ENCODE data around the gene ACAP1. TPM values are rescaled to one million over a fixed set of nuclear protein-coding genes. Genes with fewer than 3 reads are reported as not detected.

Gene ACAP1
- total RNA-seq, 3 donors from 2014 or later, result 3.4 to 6.6 (median 5.2) TPM

DNA sequence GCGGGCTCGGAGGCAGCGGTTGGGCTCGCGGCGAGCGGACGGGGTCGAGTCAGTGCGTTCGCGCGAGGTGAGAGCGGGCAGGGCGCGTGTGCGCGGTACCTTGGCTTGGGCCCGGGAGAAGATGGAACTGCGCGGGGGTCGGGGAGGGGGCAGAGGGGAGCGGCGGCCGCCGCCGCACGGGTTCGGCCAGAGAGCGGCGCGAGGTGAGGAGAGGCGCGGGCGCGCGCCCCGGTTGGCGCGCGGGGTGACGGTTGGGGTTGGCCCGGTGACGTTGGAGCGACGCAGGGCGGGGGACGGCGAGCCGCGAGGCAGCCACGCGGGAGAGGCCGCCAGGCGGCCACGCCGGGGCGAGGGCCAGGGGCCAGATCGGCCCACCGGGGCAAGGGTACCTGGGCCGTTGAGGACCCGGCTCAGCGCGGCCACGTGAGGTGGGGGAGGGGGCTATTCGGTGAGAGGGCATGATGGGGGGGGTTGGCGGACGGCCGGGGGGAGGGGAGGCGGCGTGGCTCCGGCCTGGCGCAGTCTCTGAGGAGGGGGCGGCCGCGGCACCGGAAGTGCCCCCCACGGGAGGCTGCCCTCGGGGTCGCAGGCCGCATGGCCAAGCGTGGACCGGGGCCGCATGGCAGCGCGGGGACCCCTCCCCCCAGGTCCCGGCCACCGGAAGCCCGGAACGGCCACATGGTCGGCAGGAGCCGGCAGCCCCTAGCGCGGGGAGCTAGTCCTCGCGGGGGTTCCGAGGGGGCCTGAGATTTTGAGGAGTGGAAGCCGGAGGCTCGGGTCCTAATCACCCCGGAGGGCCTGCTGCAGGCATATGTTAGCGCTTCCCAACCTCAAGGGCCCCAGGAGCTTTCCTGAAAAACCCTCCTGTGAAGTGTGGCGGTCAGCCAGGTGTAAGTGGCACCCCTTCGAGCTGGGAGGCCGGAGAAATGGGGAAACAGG is 28.4 kb upstream of the ACAP1 start:
- peak overlapping the region; percentile 98 to 99 for H3K27ac ChIP-seq
- intact Hi-C loops (cut with DNase I; ENCODE audit: low total_unique reads), result loop anchor here (2.0 to 5.0 kb wide), 2 partner anchors 45 to 249 kb away; partner anchors contain the start of genes CLDN7 and TNFSF13
- no peaks in the 10 kb centered on the region for H3K27me3 ChIP-seq
- H3K4me1 ChIP-seq, result peaks cover 5 to 19% of the 10 kb centered on the region in 2 donors
- peak in 1 of 2 donors; percentile 41 for DNase-seq (ENCODE audit: low spot score in 2 of 2)
- no peak for TF ChIP-seq POLR2A (IDR thresholded peaks at IDR 0.05)
- TF ChIP-seq, protein P1, sequence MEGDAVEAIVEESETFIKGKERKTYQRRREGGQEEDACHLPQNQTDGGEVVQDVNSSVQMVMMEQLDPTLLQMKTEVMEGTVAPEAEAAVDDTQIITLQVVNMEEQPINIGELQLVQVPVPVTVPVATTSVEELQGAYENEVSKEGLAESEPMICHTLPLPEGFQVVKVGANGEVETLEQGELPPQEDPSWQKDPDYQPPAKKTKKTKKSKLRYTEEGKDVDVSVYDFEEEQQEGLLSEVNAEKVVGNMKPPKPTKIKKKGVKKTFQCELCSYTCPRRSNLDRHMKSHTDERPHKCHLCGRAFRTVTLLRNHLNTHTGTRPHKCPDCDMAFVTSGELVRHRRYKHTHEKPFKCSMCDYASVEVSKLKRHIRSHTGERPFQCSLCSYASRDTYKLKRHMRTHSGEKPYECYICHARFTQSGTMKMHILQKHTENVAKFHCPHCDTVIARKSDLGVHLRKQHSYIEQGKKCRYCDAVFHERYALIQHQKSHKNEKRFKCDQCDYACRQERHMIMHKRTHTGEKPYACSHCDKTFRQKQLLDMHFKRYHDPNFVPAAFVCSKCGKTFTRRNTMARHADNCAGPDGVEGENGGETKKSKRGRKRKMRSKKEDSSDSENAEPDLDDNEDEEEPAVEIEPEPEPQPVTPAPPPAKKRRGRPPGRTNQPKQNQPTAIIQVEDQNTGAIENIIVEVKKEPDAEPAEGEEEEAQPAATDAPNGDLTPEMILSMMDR (IDR thresholded peaks at IDR 0.05), result peak in 1 of 3 donors; percentile 10
- peak in 1 of 3 donors; percentile 7 for TF ChIP-seq POLR2AphosphoS5 (IDR thresholded peaks at IDR 0.05)
- peak overlapping the region; percentile 81 to 98 (median 98) for H3K4me3 ChIP-seq
- H3K9me3 ChIP-seq, result no peaks in the 10 kb centered on the region
- H3K36me3 ChIP-seq, result no peaks in the 10 kb centered on the region

- Histone ChIP-seq H3K27ac (peak overlapping the region; percentile 98 to 99), H3K4me3 (peak overlapping the region; percentile 81 to 98 (median 98)), H3K27me3 (no peaks in the 10 kb centered on the region), H3K9me3 (no peaks in the 10 kb centered on the region), H3K36me3 (no peaks in the 10 kb centered on the region), H3K4me1 (peaks cover 5 to 22% of the 10 kb centered on the region in 2 donors)
- DNase-seq (ENCODE audit: low spot score in 2 of 2), result peak; percentile 74 to 85
- intact Hi-C loops (cut with DNase I; ENCODE audit: low total_unique reads), result loop anchor here (5.0 kb wide), 1 partner anchor 248 kb away; the partner anchor contains the start of gene TNFSF13
- TF ChIP-seq, protein P1 (IDR thresholded peaks at IDR 0.05), result no peak
- TF ChIP-seq POLR2A (IDR thresholded peaks at IDR 0.05) (no peak), POLR2AphosphoS5 (IDR thresholded peaks at IDR 0.05) (peak in 1 of 3 donors; percentile 11)
Measured at GRCh38 chr17:7308625-7309433, 27.5 kb upstream of the ACAP1 start.

DNA sequence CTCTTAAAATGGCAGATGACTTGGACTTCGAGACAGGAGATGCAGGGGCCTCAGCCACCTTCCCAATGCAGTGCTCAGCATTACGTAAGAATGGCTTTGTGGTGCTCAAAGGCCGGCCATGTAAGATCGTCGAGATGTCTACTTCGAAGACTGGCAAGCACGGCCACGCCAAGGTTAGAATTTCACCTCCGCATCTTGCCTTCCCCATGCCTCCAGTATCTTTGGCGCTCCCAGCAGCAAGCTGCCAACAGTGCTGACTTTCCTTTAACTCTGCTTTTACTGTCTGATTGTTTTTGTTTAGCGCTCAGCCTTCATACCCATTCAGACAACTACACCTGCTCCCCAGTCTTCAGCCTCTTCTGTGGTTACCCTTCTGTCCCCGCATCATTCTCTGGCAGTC is 26.7 kb upstream of the ACAP1 start:
- intact Hi-C loops (cut with DNase I; ENCODE audit: low total_unique reads), result loop anchor here (5.0 kb wide), 1 partner anchor 248 kb away; the partner anchor contains the start of gene TNFSF13
- peaks cover 5 to 30% of the 10 kb centered on the region in 2 donors for H3K4me1 ChIP-seq

GRCh38 chr17:7311110-7311705 is 25.1 kb upstream of the ACAP1 start:
- peaks cover 5 to 30% of the 10 kb centered on the region in 2 donors for H3K4me1 ChIP-seq
- intact Hi-C loops (cut with DNase I; ENCODE audit: low total_unique reads), result no loop called here
- no peaks in the 10 kb centered on the region for H3K9me3 ChIP-seq
- no peak overlapping the region for H3K4me3 ChIP-seq
- H3K36me3 ChIP-seq, result no peaks in the 10 kb centered on the region
- no peak overlapping the region for H3K27ac ChIP-seq
- TF ChIP-seq, protein P1 (IDR thresholded peaks at IDR 0.05), result no peak
- TF ChIP-seq POLR2A (IDR thresholded peaks at IDR 0.05), result no peak
- TF ChIP-seq POLR2AphosphoS5 (IDR thresholded peaks at IDR 0.05), result no peak
- no peaks in the 10 kb centered on the region for H3K27me3 ChIP-seq
- no peak for DNase-seq (ENCODE audit: low spot score in 2 of 2)

More for the DNA sequence above, 26.7 kb upstream of the ACAP1 start:
- no peaks in the 10 kb centered on the region for H3K27me3 ChIP-seq
- DNase-seq (ENCODE audit: low spot score in 2 of 2), result no peak
- peak overlapping the region in 1 of 2 donors; percentile 98 for H3K27ac ChIP-seq
- H3K9me3 ChIP-seq, result no peaks in the 10 kb centered on the region
- H3K4me3 ChIP-seq, result peak overlapping the region; percentile 4 to 98 (median 12)
- H3K36me3 ChIP-seq, result no peaks in the 10 kb centered on the region
- TF ChIP-seq, protein P1 (IDR thresholded peaks at IDR 0.05), result no peak
- TF ChIP-seq POLR2A (IDR thresholded peaks at IDR 0.05) (no peak), POLR2AphosphoS5 (IDR thresholded peaks at IDR 0.05) (no peak)

Data from breast epithelium (tissue), 4 donors.